ENCODE measurements around the gene RSPH6A.

RSPH6A gene

DNA sequence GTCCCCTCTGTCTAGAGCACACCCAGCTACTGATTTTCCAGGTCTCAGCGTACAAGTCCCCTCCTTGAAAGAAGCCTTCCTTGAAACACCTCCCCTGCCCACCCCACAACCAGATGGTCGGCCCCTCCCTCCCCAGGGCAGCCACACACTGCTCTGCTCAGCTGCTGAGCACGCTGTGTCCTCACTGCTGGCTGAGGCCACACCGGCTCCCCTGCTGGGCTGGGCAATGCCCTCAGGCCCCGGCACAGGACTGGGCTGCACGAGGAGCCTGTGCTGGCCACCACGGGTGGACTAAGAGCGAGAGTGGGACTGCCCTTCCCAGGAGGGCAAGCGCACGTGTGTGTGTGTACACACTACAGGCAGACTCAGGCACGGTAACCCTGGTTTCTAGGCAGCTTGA, 11.8 kb upstream of the RSPH6A start:
- TF ChIP-seq EP300 (IDR thresholded peaks at IDR 0.05; ENCODE audit: borderline replicate concordance): no peak
- no peak for TF ChIP-seq ZBTB7A (IDR thresholded peaks at IDR 0.05; ENCODE audit: low read depth)
- TF ChIP-seq CREB1 (IDR thresholded peaks at IDR 0.05; ENCODE audit: low read depth): no peak
- TF ChIP-seq CEBPB (IDR thresholded peaks at IDR 0.05): no peak
- no peak for TF ChIP-seq TAF1 (IDR thresholded peaks at IDR 0.05; ENCODE audit: low read depth)
- no peak for TF ChIP-seq TCF12 (IDR thresholded peaks at IDR 0.05; ENCODE audit: low read depth)
- no peak for TF ChIP-seq TEAD4 (IDR thresholded peaks at IDR 0.05)
- no peak for TF ChIP-seq YY1 (IDR thresholded peaks at IDR 0.05; ENCODE audit: low read depth)
- TF ChIP-seq, protein P1, sequence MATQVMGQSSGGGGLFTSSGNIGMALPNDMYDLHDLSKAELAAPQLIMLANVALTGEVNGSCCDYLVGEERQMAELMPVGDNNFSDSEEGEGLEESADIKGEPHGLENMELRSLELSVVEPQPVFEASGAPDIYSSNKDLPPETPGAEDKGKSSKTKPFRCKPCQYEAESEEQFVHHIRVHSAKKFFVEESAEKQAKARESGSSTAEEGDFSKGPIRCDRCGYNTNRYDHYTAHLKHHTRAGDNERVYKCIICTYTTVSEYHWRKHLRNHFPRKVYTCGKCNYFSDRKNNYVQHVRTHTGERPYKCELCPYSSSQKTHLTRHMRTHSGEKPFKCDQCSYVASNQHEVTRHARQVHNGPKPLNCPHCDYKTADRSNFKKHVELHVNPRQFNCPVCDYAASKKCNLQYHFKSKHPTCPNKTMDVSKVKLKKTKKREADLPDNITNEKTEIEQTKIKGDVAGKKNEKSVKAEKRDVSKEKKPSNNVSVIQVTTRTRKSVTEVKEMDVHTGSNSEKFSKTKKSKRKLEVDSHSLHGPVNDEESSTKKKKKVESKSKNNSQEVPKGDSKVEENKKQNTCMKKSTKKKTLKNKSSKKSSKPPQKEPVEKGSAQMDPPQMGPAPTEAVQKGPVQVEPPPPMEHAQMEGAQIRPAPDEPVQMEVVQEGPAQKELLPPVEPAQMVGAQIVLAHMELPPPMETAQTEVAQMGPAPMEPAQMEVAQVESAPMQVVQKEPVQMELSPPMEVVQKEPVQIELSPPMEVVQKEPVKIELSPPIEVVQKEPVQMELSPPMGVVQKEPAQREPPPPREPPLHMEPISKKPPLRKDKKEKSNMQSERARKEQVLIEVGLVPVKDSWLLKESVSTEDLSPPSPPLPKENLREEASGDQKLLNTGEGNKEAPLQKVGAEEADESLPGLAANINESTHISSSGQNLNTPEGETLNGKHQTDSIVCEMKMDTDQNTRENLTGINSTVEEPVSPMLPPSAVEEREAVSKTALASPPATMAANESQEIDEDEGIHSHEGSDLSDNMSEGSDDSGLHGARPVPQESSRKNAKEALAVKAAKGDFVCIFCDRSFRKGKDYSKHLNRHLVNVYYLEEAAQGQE (IDR thresholded peaks at IDR 0.05; ENCODE audit: low read depth): no peak
- TF ChIP-seq, protein P2, sequence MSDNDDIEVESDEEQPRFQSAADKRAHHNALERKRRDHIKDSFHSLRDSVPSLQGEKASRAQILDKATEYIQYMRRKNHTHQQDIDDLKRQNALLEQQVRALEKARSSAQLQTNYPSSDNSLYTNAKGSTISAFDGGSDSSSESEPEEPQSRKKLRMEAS (IDR thresholded peaks at IDR 0.05): no peak
- TF ChIP-seq, protein P3, sequence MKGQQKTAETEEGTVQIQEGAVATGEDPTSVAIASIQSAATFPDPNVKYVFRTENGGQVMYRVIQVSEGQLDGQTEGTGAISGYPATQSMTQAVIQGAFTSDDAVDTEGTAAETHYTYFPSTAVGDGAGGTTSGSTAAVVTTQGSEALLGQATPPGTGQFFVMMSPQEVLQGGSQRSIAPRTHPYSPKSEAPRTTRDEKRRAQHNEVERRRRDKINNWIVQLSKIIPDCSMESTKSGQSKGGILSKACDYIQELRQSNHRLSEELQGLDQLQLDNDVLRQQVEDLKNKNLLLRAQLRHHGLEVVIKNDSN (IDR thresholded peaks at IDR 0.05): no peak
- TF ChIP-seq FOXM1 (IDR thresholded peaks at IDR 0.05; ENCODE audit: borderline replicate concordance, low read depth): no peak
- TF ChIP-seq EGR1 (IDR thresholded peaks at IDR 0.05): no peak
- TF ChIP-seq RAD21 (IDR thresholded peaks at IDR 0.05; ENCODE audit: low read depth): no peak

DNA sequence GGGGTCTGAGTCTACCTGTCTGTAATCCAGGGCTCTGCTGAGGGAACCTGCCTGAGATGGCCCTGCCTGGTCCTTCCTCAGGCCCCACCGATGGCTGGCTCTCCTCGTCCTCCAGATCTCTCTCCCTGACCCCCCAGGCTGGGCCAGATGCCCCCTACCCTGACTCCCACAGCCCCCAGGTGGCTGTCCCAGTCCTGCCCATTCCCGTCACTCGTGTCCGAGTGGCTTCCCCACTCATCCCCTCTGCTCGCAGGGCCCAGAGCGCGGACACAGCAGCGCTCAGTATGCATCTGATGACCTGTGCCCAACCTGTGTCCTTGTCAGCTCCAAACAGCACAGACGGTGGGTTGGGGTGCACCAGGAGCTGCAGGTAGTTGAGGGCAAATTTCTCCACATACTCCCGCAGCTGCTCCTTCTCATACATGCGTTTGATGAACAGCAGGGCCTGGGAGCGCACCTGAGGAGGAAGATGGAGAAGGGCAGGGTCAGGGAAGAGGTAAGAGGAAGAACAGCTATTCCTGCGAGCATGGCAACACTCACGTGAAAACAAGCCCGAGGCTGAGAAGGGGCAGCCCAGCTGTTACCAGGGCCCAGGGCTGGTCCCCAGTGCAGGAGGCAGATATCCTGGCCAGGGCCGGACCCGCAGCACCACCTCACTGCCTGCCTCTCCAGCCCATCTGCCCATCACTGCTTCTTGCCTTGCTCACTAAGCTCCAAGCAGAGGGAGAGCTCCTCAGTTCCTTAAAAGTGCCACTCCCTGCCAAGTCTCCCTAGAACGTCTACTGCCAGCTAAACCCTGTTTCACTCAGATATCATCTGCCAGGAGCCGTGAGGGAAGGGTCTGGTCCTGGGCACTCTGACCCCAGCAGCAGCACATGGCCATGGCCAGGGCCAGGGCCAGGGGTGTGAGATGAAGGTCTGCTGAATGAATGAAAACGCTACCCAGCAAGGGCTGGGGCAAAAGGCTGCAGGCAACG, 11.1 kb upstream of the RSPH6A start:
- no peak for TF ChIP-seq TEAD4 (IDR thresholded peaks at IDR 0.05)
- no peak for TF ChIP-seq FOXM1 (IDR thresholded peaks at IDR 0.05; ENCODE audit: borderline replicate concordance, low read depth)
- TF ChIP-seq, protein P3 (IDR thresholded peaks at IDR 0.05): no peak
- no peak for TF ChIP-seq NFIC (IDR thresholded peaks at IDR 0.05)
- no peak for TF ChIP-seq CEBPB (IDR thresholded peaks at IDR 0.05)
- TF ChIP-seq, protein P1 (IDR thresholded peaks at IDR 0.05; ENCODE audit: low read depth): no peak
- no peak for TF ChIP-seq YY1 (IDR thresholded peaks at IDR 0.05; ENCODE audit: low read depth)
- TF ChIP-seq RAD21 (IDR thresholded peaks at IDR 0.05; ENCODE audit: low read depth): no peak

DNA sequence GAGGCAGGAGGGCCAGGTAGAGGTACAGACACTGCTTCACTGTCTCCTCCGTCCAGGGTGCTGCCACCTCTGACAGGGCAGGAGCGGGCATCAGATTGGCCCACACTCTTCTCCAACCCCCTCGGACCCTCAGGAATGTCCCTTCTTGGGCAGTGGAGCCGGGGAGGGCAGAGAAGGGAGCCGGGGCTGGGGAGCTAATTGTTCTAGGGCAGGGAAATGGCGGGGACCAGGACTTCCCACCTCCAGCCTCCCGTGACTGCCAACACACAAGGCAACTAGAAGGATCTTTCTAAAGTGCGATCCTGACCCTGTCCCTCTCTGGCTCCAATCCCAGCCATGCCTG, 10.1 kb upstream of the RSPH6A start:
- TF ChIP-seq EP300 (IDR thresholded peaks at IDR 0.05; ENCODE audit: borderline replicate concordance) (no peak), ZBTB7A (IDR thresholded peaks at IDR 0.05; ENCODE audit: low read depth) (no peak), CREB1 (IDR thresholded peaks at IDR 0.05; ENCODE audit: low read depth) (no peak), EGR1 (IDR thresholded peaks at IDR 0.05) (no peak), YY1 (IDR thresholded peaks at IDR 0.05; ENCODE audit: low read depth) (no peak), TEAD4 (IDR thresholded peaks at IDR 0.05) (no peak), NFIC (IDR thresholded peaks at IDR 0.05) (no peak), TAF1 (IDR thresholded peaks at IDR 0.05; ENCODE audit: low read depth) (no peak), RAD21 (IDR thresholded peaks at IDR 0.05; ENCODE audit: low read depth) (no peak), TCF12 (IDR thresholded peaks at IDR 0.05; ENCODE audit: low read depth) (no peak), FOXM1 (IDR thresholded peaks at IDR 0.05; ENCODE audit: borderline replicate concordance, low read depth) (no peak), CEBPB (IDR thresholded peaks at IDR 0.05) (no peak)
- TF ChIP-seq, protein P2 (IDR thresholded peaks at IDR 0.05): no peak
- TF ChIP-seq, protein P1 (IDR thresholded peaks at IDR 0.05; ENCODE audit: low read depth): no peak
- TF ChIP-seq, protein P3 (IDR thresholded peaks at IDR 0.05): no peak

All from Ishikawa (cell line).